ENCODE measurements around the gene MALT1.

The MALT1 gene

DNA sequence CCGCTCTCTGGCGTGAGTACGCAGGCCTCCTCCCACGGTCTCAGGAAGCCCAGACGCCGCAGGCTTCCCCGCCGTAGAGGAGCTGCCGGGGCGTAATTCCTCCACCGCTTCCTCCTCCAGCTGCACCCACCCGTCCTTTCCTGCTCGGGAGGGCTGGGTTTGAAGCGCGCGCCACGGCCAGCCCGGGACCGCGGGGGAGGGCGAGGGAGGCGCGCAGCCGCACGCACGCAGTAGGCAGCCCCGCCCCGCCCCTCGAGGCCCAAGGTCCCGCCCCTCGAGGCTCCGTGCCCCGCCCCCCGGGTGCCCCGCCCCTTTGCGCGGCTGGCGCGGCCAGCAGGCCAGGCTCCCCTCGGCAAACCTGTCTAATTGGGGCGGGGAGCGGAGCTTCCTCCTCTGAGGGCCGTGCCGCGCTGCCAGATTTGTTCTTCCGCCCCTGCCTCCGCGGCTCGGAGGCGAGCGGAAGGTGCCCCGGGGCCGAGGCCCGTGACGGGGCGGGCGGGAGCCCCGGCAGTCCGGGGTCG lies at the start of gene MALT1:
Gene MALT1, plus strand, starts transcription at position 355 of the 521 bp plus-strand sequence. CDS start 179 bp downstream, outside the sequence.
- DNase-seq (ENCODE audit: low read depth in 1 of 2, low spot score in 1 of 2): peak; percentile 80 to 92
- in situ Hi-C loops (cut with HindIII; ENCODE audit: low pct_unique_long_range_greater_than_20kb, low sequenced_read_pairs): no loop called here
- TF ChIP-seq JUND (IDR thresholded peaks at IDR 0.05; ENCODE audit: low read depth): no peak

- no peak for TF ChIP-seq JUND (IDR thresholded peaks at IDR 0.05; ENCODE audit: low read depth)
- DNase-seq (ENCODE audit: low read depth in 1 of 2, low spot score in 1 of 2): no peak
- in situ Hi-C loops (cut with HindIII; ENCODE audit: low pct_unique_long_range_greater_than_20kb, low sequenced_read_pairs): no loop called here
Observed at GRCh38 chr18:58624011-58624410, 47.3 kb upstream of the MALT1 start.

- TF ChIP-seq JUND (IDR thresholded peaks at IDR 0.05; ENCODE audit: low read depth): no peak
- no peak for DNase-seq (ENCODE audit: low read depth in 1 of 2, low spot score in 1 of 2)
- in situ Hi-C loops (cut with HindIII; ENCODE audit: low pct_unique_long_range_greater_than_20kb, low sequenced_read_pairs): no loop called here
Observed at GRCh38 chr18:58625839-58626238, 45.4 kb upstream of the MALT1 start.

- no peak for DNase-seq (ENCODE audit: low read depth in 1 of 2, low spot score in 1 of 2)
- TF ChIP-seq JUND (IDR thresholded peaks at IDR 0.05; ENCODE audit: low read depth): no peak
- in situ Hi-C loops (cut with HindIII; ENCODE audit: low pct_unique_long_range_greater_than_20kb, low sequenced_read_pairs): no loop called here
Observed at GRCh38 chr18:58630071-58630470, 41.2 kb upstream of the MALT1 start.

DNA sequence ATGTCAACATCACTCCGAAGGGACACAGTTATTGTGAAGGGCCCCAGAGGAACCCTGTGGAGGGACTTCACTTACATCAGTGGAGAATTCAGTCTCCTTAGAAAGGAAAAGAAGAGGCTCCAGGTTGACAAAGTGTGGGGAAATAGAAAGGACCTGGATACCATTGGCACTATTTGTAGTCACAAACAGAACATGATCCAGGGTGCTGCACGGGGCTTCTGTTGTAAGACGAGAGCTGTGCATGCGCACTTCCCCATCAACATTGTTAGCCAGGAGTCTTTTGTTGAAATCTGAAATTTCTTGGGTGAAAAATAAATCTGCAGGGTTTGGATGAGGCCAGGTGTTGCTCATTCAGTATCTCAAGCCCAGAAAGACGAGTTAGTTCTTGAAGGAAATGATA lies 40.0 kb upstream of the MALT1 start:
- no peak for DNase-seq (ENCODE audit: low read depth in 1 of 2, low spot score in 1 of 2)
- in situ Hi-C loops (cut with HindIII; ENCODE audit: low pct_unique_long_range_greater_than_20kb, low sequenced_read_pairs): no loop called here
- TF ChIP-seq JUND (IDR thresholded peaks at IDR 0.05; ENCODE audit: low read depth): no peak

- no peak for TF ChIP-seq JUND (IDR thresholded peaks at IDR 0.05; ENCODE audit: low read depth)
- DNase-seq (ENCODE audit: low read depth in 1 of 2, low spot score in 1 of 2): no peak
- in situ Hi-C loops (cut with HindIII; ENCODE audit: low pct_unique_long_range_greater_than_20kb, low sequenced_read_pairs): no loop called here
Observed at GRCh38 chr18:58632552-58632951, 38.7 kb upstream of the MALT1 start.

DNA sequence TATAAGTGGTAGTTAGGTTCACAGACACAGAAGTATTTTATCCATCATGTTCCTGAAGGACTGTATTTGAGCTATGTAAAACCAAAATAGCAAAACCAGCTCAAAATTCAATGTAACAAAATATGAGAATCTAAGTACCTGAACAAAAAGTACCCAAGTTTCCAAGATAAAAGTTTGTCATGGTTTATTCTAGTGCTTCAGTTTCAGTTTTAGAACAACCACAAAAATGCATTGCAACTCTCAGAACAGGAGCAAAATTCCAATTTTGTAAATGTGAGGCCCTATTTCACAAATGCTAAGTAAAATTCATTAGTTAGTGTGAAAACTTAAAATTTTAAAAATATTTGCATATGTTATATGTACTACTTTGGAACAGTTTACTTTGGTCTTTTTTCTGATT lies 37.4 kb upstream of the MALT1 start:
- in situ Hi-C loops (cut with HindIII; ENCODE audit: low pct_unique_long_range_greater_than_20kb, low sequenced_read_pairs): no loop called here
- DNase-seq (ENCODE audit: low read depth in 1 of 2, low spot score in 1 of 2): no peak
- TF ChIP-seq JUND (IDR thresholded peaks at IDR 0.05; ENCODE audit: low read depth): no peak

- no peak for TF ChIP-seq JUND (IDR thresholded peaks at IDR 0.05; ENCODE audit: low read depth)
- in situ Hi-C loops (cut with HindIII; ENCODE audit: low pct_unique_long_range_greater_than_20kb, low sequenced_read_pairs): no loop called here
- DNase-seq (ENCODE audit: low read depth in 1 of 2, low spot score in 1 of 2): peak in 1 of 2 experiments; percentile 10
Observed at GRCh38 chr18:58635891-58636290, 35.4 kb upstream of the MALT1 start.

- TF ChIP-seq JUND (IDR thresholded peaks at IDR 0.05; ENCODE audit: low read depth): no peak
- DNase-seq (ENCODE audit: low read depth in 1 of 2, low spot score in 1 of 2): no peak
- in situ Hi-C loops (cut with HindIII; ENCODE audit: low pct_unique_long_range_greater_than_20kb, low sequenced_read_pairs): no loop called here
Observed at GRCh38 chr18:58637197-58637596, 34.1 kb upstream of the MALT1 start.

DNA sequence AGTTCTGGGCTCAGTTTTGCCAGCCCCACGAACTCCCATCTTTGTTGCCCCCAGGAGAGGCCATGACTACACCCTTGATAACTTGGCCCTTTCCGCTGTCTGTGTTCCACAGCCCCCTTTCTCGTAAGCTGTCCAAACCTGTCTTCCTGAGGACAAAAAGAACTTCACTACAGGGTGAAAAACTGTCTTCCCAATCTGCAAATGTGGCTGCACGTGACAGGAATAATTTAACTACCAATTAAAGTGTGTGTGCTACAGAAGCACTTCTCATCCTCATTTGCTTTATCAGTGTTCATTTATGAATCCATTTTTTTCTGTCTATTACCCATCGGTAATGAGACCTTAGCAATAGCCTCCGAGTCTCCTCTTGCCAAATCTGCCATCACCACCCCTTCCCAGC lies 33.3 kb upstream of the MALT1 start:
- no peak for DNase-seq (ENCODE audit: low read depth in 1 of 2, low spot score in 1 of 2)

GRCh38 chr18:58638441-58638840 lies 32.8 kb upstream of the MALT1 start:
- in situ Hi-C loops (cut with HindIII; ENCODE audit: low pct_unique_long_range_greater_than_20kb, low sequenced_read_pairs): no loop called here
- no peak for TF ChIP-seq JUND (IDR thresholded peaks at IDR 0.05; ENCODE audit: low read depth)
- DNase-seq (ENCODE audit: low read depth in 1 of 2, low spot score in 1 of 2): peak in 1 of 2 experiments; percentile 3

More for the DNA sequence above, 33.3 kb upstream of the MALT1 start:
- in situ Hi-C loops (cut with HindIII; ENCODE audit: low pct_unique_long_range_greater_than_20kb, low sequenced_read_pairs): no loop called here
- no peak for TF ChIP-seq JUND (IDR thresholded peaks at IDR 0.05; ENCODE audit: low read depth)

DNA sequence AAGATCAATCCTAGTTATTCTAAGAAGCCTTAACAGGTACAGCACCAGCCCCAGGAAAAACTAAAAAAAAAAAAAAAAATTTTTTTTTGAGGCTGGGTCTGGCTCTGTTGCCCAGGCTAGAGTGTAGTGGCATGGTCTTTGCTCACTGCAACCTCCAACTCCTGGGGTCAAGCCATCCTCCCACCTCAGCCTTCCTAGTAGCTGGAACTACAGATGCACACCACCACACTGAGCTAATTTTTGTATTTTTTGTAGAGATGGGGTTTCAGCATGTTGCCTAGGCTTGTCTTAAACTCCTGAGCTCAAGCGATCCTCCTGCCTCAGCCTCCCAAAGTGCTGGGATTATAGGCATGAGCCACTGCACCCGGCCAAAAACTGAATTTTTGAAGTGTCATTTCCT lies 32.0 kb upstream of the MALT1 start:
- DNase-seq (ENCODE audit: low read depth in 1 of 2, low spot score in 1 of 2): no peak
- in situ Hi-C loops (cut with HindIII; ENCODE audit: low pct_unique_long_range_greater_than_20kb, low sequenced_read_pairs): no loop called here
- no peak for TF ChIP-seq JUND (IDR thresholded peaks at IDR 0.05; ENCODE audit: low read depth)

- no peak for DNase-seq (ENCODE audit: low read depth in 1 of 2, low spot score in 1 of 2)
- in situ Hi-C loops (cut with HindIII; ENCODE audit: low pct_unique_long_range_greater_than_20kb, low sequenced_read_pairs): no loop called here
Observed at GRCh38 chr18:58639751-58640427, 31.4 kb upstream of the MALT1 start.

DNA sequence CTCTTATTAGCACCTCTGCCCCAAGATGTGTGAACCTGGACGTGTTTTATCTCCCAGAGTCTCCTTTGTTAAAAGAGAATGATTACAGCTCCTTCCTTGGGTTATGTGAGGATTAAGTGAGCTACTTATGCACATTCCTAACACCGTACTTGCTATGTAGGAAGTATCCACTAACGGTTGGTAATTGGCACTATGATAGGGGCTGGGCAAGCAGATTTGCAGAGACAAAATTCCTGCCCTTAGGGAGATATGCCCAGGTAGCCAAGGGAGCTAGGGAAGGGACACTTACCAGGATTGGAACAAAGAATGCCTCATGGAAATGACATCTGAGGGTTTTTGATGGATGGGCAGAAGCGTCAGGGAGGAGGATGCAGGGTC lies 30.8 kb upstream of the MALT1 start:
- no peak for TF ChIP-seq JUND (IDR thresholded peaks at IDR 0.05; ENCODE audit: low read depth)
- peak in 1 of 2 experiments; percentile 4 for DNase-seq (ENCODE audit: low read depth in 1 of 2, low spot score in 1 of 2)
- in situ Hi-C loops (cut with HindIII; ENCODE audit: low pct_unique_long_range_greater_than_20kb, low sequenced_read_pairs): no loop called here

More at GRCh38 chr18:58639751-58640427, 31.4 kb upstream of the MALT1 start:
- no peak for TF ChIP-seq JUND (IDR thresholded peaks at IDR 0.05; ENCODE audit: low read depth)
